Left ventricle myocardium inferior (tissue), 1 donor: ENCODE data around the gene HRH4. TPM values are rescaled to one million over a fixed set of nuclear protein-coding genes. Genes with fewer than 3 reads are reported as not detected.

Source experiments
- DNase-seq: peaks from one replicate; pipeline ENCODE4 v3.0.0-alpha.2; 2020
- H3K27ac ChIP-seq: fragments of 200-600 bp; replicated peaks from 2 replicates; pipeline ENCODE4 v1.8.0; 2021
- H3K27me3 ChIP-seq: fragments of 200-600 bp; 2 replicates; pipeline ENCODE4 v1.8.0; 2021; ENCODE audit warnings: low read depth
- H3K36me3 ChIP-seq: fragments of 200-600 bp; 2 replicates; pipeline ENCODE4 v1.8.0; 2021
- H3K4me1 ChIP-seq: fragments of 200-600 bp; 2 replicates; pipeline ENCODE4 v1.8.0; 2021
- H3K4me3 ChIP-seq: fragments of 200-600 bp; 2 replicates; pipeline ENCODE4 v1.8.0; 2021; ENCODE audit warnings: mild to moderate bottlenecking, moderate library complexity
- H3K9me3 ChIP-seq: fragments of 200-600 bp; replicated peaks from 2 replicates; pipeline ENCODE4 v1.8.0; 2021
- intact Hi-C: fragments of 100-400 bp; cut with micrococcal nuclease; formaldehyde crosslinking; loops from one replicate; pipeline ENCODE4 v1.11.0; 2022
- total RNA-seq: library from RNA; stranded (reverse); fragmentation: NEBNext Ultra II Directional; extraction: Animal tissue kit (Norgen Biotek cat#: 25700); gene quantifications from one replicate; pipeline ENCODE4 v1.2.1, GENCODE V29; 2021
- TF ChIP-seq, protein P1 (sequence below): fragments of 200-600 bp; IDR thresholded peaks from 2 replicates; pipeline ENCODE4 v1.8.0; 2021; ENCODE audit warnings: antibody characterized with exemption, mild to moderate bottlenecking, borderline replicate concordance
- donor health status: DM: no; HTN: yes; CAD: no; lungs with severe emphysema.

HRH4 gene
- total RNA-seq, 1 donor from 2014 or later, result 0.33 TPM

DNA sequence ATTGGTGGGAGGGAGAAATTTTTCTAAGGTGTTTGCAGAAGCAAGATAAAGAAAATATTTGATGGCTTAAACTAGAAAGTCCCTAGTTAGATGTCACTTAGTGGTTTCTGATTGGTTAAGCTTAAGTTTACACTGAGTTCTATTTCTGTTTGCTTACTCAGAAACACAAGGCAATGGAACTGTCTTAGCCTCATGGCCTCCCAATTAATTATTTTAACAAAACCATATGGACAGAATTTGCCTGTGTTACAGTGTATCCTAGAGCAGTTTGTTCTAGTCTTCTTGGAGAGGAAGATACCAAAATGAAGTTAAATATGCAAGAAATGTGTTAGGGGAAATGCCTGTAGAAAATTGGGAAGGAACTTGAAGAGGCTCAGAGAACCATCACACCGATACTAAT is 38.6 kb upstream of the HRH4 start:
- H3K4me3 ChIP-seq, result no peak overlapping the region
- no peak for DNase-seq
- H3K27me3 ChIP-seq, result peaks cover 86% of the 10 kb centered on the region
- no peaks in the 10 kb centered on the region for H3K9me3 ChIP-seq
- intact Hi-C loops, result no loop called here
- H3K36me3 ChIP-seq, result no peaks in the 10 kb centered on the region
- no peak overlapping the region for H3K27ac ChIP-seq
- TF ChIP-seq, protein P1, sequence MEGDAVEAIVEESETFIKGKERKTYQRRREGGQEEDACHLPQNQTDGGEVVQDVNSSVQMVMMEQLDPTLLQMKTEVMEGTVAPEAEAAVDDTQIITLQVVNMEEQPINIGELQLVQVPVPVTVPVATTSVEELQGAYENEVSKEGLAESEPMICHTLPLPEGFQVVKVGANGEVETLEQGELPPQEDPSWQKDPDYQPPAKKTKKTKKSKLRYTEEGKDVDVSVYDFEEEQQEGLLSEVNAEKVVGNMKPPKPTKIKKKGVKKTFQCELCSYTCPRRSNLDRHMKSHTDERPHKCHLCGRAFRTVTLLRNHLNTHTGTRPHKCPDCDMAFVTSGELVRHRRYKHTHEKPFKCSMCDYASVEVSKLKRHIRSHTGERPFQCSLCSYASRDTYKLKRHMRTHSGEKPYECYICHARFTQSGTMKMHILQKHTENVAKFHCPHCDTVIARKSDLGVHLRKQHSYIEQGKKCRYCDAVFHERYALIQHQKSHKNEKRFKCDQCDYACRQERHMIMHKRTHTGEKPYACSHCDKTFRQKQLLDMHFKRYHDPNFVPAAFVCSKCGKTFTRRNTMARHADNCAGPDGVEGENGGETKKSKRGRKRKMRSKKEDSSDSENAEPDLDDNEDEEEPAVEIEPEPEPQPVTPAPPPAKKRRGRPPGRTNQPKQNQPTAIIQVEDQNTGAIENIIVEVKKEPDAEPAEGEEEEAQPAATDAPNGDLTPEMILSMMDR, result no peak
- H3K4me1 ChIP-seq, result peaks cover 9% of the 10 kb centered on the region

DNA sequence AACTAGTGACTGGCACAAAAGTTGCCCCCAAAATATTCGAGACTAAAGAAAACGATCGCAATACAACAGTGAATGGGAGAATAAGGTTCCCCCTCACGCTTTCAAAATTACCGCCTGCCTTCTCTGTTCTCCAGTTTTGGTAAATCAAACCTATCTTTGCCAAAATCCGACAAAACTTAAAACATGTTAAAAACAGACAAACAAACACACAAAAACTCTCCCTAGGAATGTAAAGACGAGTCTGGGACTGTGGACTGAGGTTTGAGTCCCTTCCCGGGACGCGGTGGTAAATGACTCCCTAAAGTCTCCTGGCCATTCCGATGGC is 34.4 kb upstream of the HRH4 start:
- no peak for DNase-seq
- Histone ChIP-seq H3K4me1 (peaks cover 23% of the 10 kb centered on the region), H3K27me3 (peaks cover 44% of the 10 kb centered on the region), H3K27ac (peak overlapping the region; percentile 86), H3K4me3 (peak overlapping the region; percentile 82), H3K9me3 (no peaks in the 10 kb centered on the region), H3K36me3 (peaks cover 6% of the 10 kb centered on the region)
- intact Hi-C loops, result no loop called here
- TF ChIP-seq, protein P1, result no peak

DNA sequence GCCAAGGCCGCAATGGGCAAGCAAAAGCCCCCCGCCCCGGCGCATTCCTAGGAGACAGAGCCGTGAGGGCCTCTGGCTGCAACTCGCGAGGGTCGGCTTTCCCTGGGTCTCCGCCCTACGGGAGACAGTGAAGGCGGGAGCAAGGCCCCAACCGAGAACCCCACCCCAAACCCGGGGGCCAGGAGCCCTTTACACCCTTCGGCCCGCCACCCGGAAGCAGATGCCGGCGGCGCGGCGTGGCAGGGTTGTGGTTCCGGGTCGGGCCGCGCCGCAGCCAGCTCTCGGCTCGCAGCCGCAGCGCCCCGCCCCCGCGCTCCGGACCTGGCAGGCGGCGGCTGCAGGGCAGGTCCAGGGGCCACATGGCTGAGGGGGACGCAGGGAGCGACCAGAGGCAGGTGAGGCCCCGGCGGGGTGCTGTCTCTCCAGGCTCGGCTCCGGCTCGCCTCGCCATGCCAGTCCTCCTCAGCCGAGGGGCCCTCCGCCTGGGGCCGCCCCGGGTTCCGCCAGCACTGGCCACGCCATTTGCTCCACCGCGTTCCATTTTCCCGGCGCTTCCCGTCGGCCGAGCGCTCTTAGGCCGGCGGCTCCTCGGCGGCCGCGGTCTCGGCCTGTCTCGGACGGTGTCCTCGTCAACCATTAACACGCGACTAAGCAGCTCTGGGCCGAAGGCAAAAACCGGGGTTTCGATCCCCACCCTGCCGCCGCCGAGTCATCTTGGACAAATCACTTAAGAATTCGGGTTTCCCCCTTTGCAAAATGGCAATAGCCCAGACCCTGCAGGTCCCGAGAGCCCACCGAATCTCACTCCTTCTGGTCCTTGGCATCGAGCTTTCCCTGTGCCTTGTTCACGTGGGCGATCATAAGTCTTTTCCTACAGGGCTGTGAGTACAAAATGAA is 33.8 kb upstream of the HRH4 start, which contains the start of gene IMPACT:
Gene IMPACT (plus strand): TSS at position 273 of the 897 bp plus-strand sequence. CDS start 87 bp downstream, at position 360.
- peak; percentile 86 for DNase-seq
- Histone ChIP-seq H3K4me3 (peak within 1 kb of the TSS; percentile 82), H3K27ac (peak within 1 kb of the TSS; percentile 86), H3K4me1 (peaks cover 23% of the 10 kb centered on the region), H3K9me3 (no peaks in the 10 kb centered on the region), H3K27me3 (peaks cover 41% of the 10 kb centered on the region), H3K36me3 (peaks cover 12% of the 10 kb centered on the region)
- intact Hi-C loops, result no loop called here
- TF ChIP-seq, protein P1, result no peak

DNA sequence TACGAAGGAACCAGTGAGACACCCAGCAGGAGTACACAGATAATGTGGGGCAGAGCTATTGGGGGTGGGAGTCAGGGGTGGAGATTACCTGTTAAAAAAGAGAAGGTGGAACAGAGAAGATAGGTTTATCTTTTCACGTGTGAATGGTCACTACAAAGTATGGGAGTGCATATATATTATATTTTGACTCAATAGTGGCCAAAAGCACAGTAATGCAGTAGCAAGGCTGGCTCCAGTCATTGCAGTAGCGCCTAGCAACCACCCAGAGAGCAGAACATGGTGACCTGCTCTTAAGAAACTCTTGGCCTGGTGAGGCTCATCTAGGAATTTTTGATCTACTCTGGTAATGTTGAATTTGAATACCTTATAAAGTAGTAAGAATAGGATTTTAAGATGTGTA is 33.0 kb upstream of the HRH4 start:
- DNase-seq, result no peak
- Histone ChIP-seq H3K36me3 (peaks cover 17% of the 10 kb centered on the region), H3K27ac (no peak overlapping the region), H3K27me3 (peaks cover 32% of the 10 kb centered on the region), H3K4me1 (peaks cover 23% of the 10 kb centered on the region), H3K4me3 (peak overlapping the region; percentile 82), H3K9me3 (no peaks in the 10 kb centered on the region)
- intact Hi-C loops, result no loop called here
- TF ChIP-seq, protein P1, result no peak

DNA sequence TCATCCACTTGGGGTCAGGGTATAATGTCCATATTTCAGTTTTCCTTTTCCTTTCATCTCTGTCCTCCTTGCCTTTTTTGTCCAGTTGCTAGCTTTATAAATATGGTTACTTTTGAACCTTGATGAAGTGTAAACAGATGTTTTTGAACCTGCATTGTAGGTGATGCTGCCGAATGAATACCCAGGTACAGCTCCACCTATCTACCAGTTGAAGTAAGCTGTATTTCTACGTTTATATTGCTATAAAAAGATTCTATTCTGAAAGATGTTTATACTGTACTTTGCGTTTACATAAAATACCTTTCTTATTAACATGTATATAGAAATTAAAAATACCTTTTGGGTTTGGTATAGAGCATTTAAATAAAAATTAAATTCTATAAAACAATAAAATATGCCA is 31.7 kb upstream of the HRH4 start:
- no peak for DNase-seq
- intact Hi-C loops, result no loop called here
- H3K27me3 ChIP-seq, result peaks cover 20% of the 10 kb centered on the region
- no peaks in the 10 kb centered on the region for H3K9me3 ChIP-seq
- H3K36me3 ChIP-seq, result peaks cover 19% of the 10 kb centered on the region
- TF ChIP-seq, protein P1, result no peak
- H3K4me3 ChIP-seq, result no peak overlapping the region
- H3K27ac ChIP-seq, result no peak overlapping the region
- H3K4me1 ChIP-seq, result peaks cover 23% of the 10 kb centered on the region
